ENCODE data around the gene MRTFB.

The MRTFB gene

GRCh38 chr16:14063618-14064581, 7.2 kb upstream of the MRTFB start:
- no peak for FAIRE-seq

DNA sequence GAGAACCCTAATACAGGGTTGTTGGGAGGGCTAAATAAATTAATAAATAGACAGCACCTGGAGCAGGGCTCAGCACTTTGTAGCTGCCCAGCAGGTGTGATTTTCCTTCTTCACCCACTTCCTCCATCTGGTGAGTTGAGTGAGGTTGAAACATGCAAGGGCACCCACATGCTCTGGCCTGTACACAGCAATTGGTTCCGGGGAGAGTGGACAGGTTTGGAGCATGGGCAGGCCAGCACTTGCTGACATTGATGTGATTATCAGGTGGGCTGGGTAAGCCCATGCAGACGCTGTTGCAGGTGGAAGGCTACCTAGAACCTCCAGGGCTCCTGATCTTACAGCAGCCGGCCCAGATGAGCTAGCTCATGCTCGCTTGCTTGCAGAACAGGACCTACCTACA, 1.3 kb upstream of the MRTFB start:
- FAIRE-seq = no peak

- no peak for FAIRE-seq
These were observed 603 bp upstream of the MRTFB start for GRCh38 chr16:14070555-14070876.

GRCh38 chr16:14071576-14072271, 605 bp downstream of the MRTFB start:
- no peak for FAIRE-seq

GRCh38 chr16:14072360-14072759, 1.2 kb downstream of the MRTFB start:
- FAIRE-seq = no peak

- FAIRE-seq = peak; percentile 33
These were observed 3.4 kb downstream of the MRTFB start for GRCh38 chr16:14074544-14074943.

DNA sequence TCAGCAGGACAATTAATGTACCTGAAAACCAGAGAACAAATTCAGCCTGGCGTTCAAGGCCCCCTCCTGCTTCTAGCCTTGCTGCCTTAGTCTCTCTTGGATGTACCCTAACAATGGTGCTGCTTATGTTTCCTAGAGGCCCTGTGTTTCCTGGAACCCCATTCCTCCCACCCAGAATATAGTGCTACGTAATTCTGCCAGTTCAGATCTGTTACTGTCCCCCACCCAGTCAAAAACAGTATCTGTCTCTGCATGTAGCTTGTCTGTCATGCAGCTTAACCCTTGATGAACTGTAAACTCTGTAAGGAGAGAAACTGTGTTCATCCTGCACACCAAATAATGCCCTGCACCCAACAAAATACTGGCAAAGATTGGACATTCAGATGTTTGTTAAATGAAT, 6.8 kb downstream of the MRTFB start:
- FAIRE-seq = no peak

GRCh38 chr16:14086477-14086876, 15.4 kb downstream of the MRTFB start:
- peak; percentile 60 for FAIRE-seq

GRCh38 chr16:14087181-14087580, 16.1 kb downstream of the MRTFB start:
- FAIRE-seq = no peak

GRCh38 chr16:14087590-14088154, 16.6 kb downstream of the MRTFB start:
- FAIRE-seq = no peak

DNA sequence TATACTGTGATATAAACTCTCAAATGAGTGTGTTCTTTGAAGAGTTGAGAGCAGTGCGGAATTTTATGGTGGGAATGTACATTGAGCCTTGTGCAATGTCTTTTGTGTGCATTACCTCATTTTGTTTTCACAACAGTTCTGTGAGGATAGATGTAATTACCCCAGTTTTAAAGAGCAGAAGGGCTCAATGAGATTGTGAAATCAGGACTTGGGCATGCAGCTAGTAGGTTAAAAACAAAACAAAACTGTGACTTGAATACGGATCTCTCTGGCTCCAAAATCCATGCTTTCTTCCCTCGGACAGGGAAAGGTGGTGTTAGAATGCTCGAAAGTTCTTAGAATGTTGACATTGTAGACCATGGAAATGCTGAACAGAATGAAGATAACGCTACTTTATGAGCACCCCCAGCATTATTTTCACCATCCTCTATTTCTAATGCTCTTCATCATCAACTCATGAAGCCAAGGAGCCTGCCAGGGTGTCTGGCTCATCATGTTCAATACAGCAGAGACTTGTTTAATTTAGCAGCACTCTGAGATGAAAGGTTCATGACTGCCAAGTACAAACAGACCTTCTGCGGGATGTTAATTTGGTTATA, 17.1 kb downstream of the MRTFB start:
- FAIRE-seq = peak; percentile 21

DNA sequence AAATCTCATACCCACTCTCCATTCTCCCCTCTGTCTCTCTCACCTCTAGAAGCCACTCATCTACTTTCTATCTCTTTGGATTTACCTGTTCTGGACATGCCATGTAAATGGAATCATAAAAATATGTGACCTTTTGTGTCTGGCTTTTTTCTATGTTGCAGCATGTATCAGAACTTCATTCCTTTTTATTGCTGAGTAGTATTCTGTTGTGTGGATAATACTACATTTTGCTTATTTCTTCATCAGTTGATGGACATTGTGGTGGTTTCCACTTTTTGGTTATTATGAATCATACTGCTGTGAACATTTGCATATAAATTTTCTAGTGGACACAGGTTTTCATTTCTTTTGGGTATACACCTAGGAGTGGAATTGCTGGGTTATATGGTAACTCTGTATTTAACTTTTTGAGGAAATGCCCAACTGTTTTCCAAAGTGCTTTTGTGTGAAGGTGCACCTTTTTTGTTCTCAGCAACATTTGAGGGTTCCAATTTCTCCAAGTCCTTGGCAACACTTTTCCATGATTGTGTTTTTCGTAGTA, 18.2 kb downstream of the MRTFB start:
- no peak for FAIRE-seq

DNA sequence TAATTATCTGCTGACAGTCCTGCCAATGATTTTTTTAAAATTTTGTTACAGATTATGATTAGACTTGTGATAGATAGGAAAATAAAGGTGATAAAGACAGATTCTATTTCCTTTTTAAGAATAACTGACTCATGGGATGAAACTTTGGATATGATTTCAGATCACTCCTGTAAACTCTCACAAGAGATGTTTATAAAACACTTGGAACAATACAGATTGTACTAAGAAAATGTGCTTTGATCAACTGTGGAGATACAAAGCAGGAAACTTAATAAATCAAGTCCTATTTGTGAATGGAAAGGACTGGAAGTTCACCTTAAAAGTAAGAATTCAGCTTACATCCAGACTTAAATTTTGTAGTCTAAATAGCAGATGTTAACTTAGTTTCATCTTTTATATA, 21.4 kb downstream of the MRTFB start:
- no peak for FAIRE-seq

GRCh38 chr16:14095883-14096551, 24.9 kb downstream of the MRTFB start:
- FAIRE-seq = no peak

DNA sequence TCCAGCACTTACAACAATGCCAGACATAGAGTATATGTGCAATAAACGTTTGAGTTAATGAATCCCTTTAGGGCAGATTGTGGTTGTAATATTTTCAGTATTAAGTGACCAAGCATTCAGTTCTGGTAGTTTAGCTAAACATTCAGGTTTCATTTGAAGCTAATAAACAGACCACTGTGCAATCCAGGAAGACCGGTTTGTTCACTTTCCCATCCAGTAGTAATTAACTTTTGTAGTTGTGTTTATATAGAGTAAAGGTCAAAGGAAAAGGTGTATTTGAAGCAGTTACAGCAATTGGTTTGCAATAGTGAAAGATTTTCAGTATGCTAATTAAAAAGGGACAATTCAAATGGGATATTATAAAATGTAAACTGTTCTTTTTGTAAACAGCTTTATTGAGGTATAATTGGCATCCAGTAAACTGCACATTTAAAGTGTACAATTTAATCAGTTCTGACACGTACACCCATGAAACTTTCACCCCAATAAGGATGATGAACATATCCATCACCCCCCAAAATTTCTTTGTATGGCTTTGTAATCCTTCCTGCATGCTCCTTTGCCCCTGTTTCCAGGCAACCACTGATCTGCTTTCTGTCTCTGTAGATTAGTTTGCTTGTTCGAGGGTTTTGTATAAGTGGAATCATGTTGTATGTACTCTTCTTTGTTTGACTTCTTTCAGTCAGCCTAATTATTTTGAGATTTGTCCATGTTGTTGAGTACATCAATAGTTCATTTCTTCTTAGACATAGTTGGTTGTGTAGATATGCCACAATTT, 26.3 kb downstream of the MRTFB start:
- FAIRE-seq = no peak

GRCh38 chr16:14098081-14098480, 27.0 kb downstream of the MRTFB start:
- FAIRE-seq = peak; percentile 38

DNA sequence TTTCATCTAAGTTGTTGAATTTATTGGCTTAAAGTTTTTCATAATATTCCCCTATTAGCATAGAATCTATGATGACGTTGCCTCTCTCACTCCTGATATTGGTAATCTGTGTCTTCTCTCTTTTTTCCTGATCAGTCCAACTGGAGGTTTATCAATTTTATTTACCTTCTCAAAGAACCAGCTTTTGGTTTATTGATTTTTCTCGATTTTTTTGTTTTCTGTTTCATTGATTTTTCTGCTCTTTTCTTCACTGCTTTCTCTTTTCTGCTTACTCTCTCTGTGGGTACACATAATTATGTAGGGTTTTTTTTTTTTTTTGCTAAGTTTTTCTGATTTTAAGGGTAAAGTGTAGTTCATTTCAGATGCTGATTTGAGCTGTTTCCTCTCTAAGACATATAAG, 29.7 kb downstream of the MRTFB start:
- no peak for FAIRE-seq

DNA sequence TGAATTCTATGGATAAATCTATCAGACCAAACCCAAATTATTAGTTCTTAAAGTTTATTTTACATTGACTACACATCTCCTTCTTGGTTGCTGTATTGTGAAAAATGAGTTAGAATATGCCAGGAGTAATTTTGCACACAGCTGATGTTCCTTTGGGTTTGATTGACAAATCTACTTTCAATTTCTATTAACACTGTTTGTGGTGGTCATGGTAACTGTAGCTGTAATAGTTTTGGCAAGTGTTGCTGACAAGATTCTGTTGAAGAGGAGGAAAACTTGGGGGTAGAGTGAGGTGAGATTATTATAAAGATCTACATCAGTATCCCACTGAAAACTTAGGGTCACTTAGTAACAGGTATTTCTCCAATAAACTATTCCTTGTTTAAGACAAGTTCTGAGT, 30.3 kb downstream of the MRTFB start:
- no peak for FAIRE-seq

DNA sequence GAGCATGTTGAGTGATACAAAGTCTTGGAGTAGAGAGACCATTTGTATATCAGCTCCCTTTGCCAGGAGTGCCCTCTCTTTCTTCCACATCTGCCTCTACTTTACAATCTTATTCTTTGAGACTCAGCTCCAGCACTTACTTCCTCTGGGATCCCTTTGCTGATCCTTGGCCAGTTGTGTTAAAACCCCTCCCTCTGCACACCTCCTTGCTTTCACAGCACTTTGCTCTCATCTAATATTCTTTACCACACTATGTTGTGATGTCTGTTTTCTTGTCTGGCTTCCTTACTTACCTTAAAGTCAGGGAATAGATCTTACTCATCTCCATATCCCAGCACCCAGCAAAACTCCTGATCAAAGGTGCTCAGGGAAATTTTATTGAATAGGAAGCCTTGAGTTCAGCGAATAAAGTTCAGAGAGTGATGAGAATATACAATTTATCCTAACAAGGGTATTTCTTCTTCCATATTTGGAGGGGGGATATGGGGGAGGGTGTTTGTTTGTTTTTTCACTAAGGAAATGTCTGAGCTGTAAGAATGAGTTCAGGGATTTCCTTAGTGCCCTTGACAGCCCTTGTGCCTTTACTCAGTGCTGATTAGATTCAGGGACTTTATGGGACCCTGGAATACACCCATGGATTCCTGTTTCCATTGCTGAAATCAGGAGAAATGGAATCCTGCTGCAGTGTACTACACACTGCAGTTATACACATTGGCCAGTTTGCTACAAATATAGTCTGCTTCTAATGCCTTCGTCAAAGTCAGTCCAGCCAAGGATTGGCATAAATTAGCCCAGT, 32.0 kb downstream of the MRTFB start:
- FAIRE-seq = no peak

- no peak for FAIRE-seq
These were observed 32.9 kb downstream of the MRTFB start for GRCh38 chr16:14104066-14104465.

DNA sequence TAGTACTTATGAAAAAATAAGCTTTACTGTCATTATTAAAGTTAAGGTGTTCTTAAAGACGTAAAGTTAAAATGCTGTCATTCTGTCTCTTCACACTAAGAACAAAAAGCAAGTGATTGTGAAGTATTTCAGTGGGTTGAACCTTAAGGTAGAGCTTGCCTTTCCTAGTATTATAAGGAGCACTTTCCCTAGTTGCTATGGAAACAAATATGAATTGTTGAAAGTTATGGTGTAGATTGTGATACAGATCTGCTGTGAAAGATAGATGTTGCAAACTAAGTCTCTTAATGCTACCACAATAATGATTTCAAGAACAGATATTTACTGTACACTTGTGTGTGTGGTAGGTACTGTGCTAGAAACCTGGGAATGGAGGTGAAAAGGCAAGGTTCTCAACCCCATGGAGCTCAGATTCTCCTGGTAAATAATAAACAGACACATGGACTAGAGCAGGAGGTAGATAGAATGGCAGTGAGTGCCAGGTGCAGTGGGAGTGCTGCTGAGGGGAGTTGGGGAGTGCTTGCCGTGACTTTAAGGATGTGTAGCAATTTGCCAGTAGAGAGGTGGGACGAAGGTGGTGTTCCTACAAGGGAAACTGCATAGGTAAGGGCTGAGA, 34.7 kb downstream of the MRTFB start:
- no peak for FAIRE-seq
